Vagina (tissue), 2 donors: ENCODE results near the gene HOXB3. TPM values are rescaled to one million over a fixed set of nuclear protein-coding genes. Genes with fewer than 3 reads are reported as not detected.

Source experiments
- DNase-seq, 2 donors: peaks; one replicate each; pipeline ENCODE4 v3.0.0-alpha.2; 2017; ENCODE audit errors: extremely low spot score in 2 of 2
- H3K27ac ChIP-seq: fragments of 200-600 bp; sonication (generic); one replicate; pipeline ENCODE4 v1.5.1; 2019
- H3K27me3 ChIP-seq: fragments of 200-600 bp; sonication (generic); one replicate; pipeline ENCODE4 v1.5.1; 2019
- H3K36me3 ChIP-seq, 2 donors: fragments of 200-600 bp; sonication (generic); one replicate each; pipeline ENCODE4 v1.5.1; 2017 to 2019
- H3K4me1 ChIP-seq: fragments of 200-600 bp; sonication (generic); one replicate; pipeline ENCODE4 v1.5.1; 2019
- H3K4me3 ChIP-seq, 2 donors: fragments of 200-600 bp; sonication (generic); 1 replicate in 1 of 2; 2 replicates in 1 of 2; pipeline ENCODE4 v1.5.1; 2016 to 2019
- H3K9me3 ChIP-seq: fragments of 200-600 bp; sonication (generic); one replicate; pipeline ENCODE4 v1.5.1; 2019
- CTCF ChIP-seq, 3 experiments: fragments of 450-650 bp in 2 of 3; fragments of 200-600 bp in 1 of 3; sonication (generic) in 1 of 3; IDR thresholded peaks; one replicate each; pipeline ENCODE4 v1.5.1; 2017 to 2019; ENCODE audit warnings: antibody characterized with exemption in 3 of 3, mild to moderate bottlenecking in 2 of 3, moderate library complexity in 2 of 3
- POLR2A ChIP-seq, 2 donors: fragments of 450-650 bp; IDR thresholded peaks; one replicate each; pipeline ENCODE4 v1.6.1; 2017; ENCODE audit warnings: antibody characterized with exemption in 2 of 2, mild to moderate bottlenecking in 2 of 2, moderate library complexity in 2 of 2
- POLR2AphosphoS5 ChIP-seq, 2 donors: sonication (generic); formaldehyde crosslinking; IDR thresholded peaks; one replicate each; pipeline ENCODE4 v1.9.0; 2017; ENCODE audit warnings: antibody characterized with exemption in 2 of 2, mild to moderate bottlenecking in 2 of 2, low read depth in 1 of 2; ENCODE audit not compliant: insufficient read depth in 1 of 2
- intact Hi-C: fragments of 100-400 bp; cut with DNase I; formaldehyde crosslinking; loops from one replicate; pipeline ENCODE4 v1.15.1; 2023
- total RNA-seq: library from RNA; depleted of rRNA; stranded (reverse); fragments of >200 nt; gene quantifications from one replicate; pipeline ENCODE4 v1.2.3, GENCODE V29; 2016

HOXB3 gene
- total RNA-seq, 1 donor from 2014 or later: 17.7 TPM

GRCh38 chr17:48565925-48566710 lies 23.9 kb downstream of the HOXB3 start:
- peaks cover 13% of the 10 kb centered on the region for H3K27me3 ChIP-seq
- intact Hi-C loops: no loop called here
- no peaks in the 10 kb centered on the region for H3K4me1 ChIP-seq
- DNase-seq: no peak
- H3K27ac ChIP-seq: no peak overlapping the region
- no peaks in the 10 kb centered on the region for H3K9me3 ChIP-seq
- TF ChIP-seq CTCF (IDR thresholded peaks at IDR 0.05) (no peak), POLR2AphosphoS5 (IDR thresholded peaks at IDR 0.05; ENCODE audit: insufficient read depth in 1 of 2, low read depth in 1 of 2) (no peak), POLR2A (IDR thresholded peaks at IDR 0.05) (no peak)
- H3K36me3 ChIP-seq: no peaks in the 10 kb centered on the region
- H3K4me3 ChIP-seq: no peak overlapping the region

GRCh38 chr17:48565022-48565554 lies 25.0 kb downstream of the HOXB3 start:
- intact Hi-C loops: no loop called here
- no peak for DNase-seq
- peaks cover 13% of the 10 kb centered on the region for H3K27me3 ChIP-seq
- no peaks in the 10 kb centered on the region for H3K9me3 ChIP-seq
- no peak for TF ChIP-seq POLR2A (IDR thresholded peaks at IDR 0.05)
- no peak for TF ChIP-seq POLR2AphosphoS5 (IDR thresholded peaks at IDR 0.05; ENCODE audit: insufficient read depth in 1 of 2, low read depth in 1 of 2)
- no peak for TF ChIP-seq CTCF (IDR thresholded peaks at IDR 0.05)
- H3K4me1 ChIP-seq: peaks cover under 1% of the 10 kb centered on the region
- H3K36me3 ChIP-seq: no peaks in the 10 kb centered on the region
- no peak overlapping the region for H3K4me3 ChIP-seq
- H3K27ac ChIP-seq: no peak overlapping the region

GRCh38 chr17:48564188-48565021 lies 25.6 kb downstream of the HOXB3 start:
- H3K36me3 ChIP-seq: no peaks in the 10 kb centered on the region
- intact Hi-C loops: no loop called here
- TF ChIP-seq POLR2A (IDR thresholded peaks at IDR 0.05): no peak
- TF ChIP-seq POLR2AphosphoS5 (IDR thresholded peaks at IDR 0.05; ENCODE audit: insufficient read depth in 1 of 2, low read depth in 1 of 2): no peak
- TF ChIP-seq CTCF (IDR thresholded peaks at IDR 0.05): no peak
- peak overlapping the region; percentile 59 for H3K27ac ChIP-seq
- peaks cover 13% of the 10 kb centered on the region for H3K27me3 ChIP-seq
- peak overlapping the region; percentile 44 to 53 for H3K4me3 ChIP-seq
- no peaks in the 10 kb centered on the region for H3K9me3 ChIP-seq
- H3K4me1 ChIP-seq: peaks cover 5% of the 10 kb centered on the region
- no peak for DNase-seq

GRCh38 chr17:48563867-48564187 lies 26.2 kb downstream of the HOXB3 start:
- intact Hi-C loops: no loop called here
- peak overlapping the region; percentile 59 for H3K27ac ChIP-seq
- peak overlapping the region; percentile 44 to 53 for H3K4me3 ChIP-seq
- DNase-seq: no peak
- no peak for TF ChIP-seq POLR2AphosphoS5 (IDR thresholded peaks at IDR 0.05; ENCODE audit: insufficient read depth in 1 of 2, low read depth in 1 of 2)
- no peak for TF ChIP-seq POLR2A (IDR thresholded peaks at IDR 0.05)
- no peak for TF ChIP-seq CTCF (IDR thresholded peaks at IDR 0.05)
- H3K27me3 ChIP-seq: peaks cover 13% of the 10 kb centered on the region
- peaks cover 5% of the 10 kb centered on the region for H3K4me1 ChIP-seq
- no peaks in the 10 kb centered on the region for H3K36me3 ChIP-seq
- H3K9me3 ChIP-seq: no peaks in the 10 kb centered on the region
